ENCODE measurements around the gene GRID1.

DNA sequence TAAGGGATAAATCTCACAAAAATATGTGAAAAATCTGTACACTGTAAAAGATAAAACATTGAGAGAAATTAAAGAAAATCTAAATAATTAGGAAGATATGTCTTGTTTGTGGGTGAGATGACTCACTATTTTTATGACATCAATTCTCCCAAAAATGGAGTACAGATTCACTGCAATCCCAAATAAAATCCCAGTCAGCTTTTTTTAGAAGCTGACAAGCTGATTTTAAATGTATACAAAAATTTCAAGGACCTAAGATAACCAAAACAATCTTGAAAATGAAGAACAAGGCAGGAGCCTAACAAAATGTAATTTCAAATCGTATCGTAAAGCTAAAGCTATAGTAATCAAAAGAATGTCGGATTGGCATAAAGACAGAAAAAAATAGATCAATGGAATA, 458.1 kb downstream of the GRID1 start:
- TF ChIP-seq, protein P1, sequence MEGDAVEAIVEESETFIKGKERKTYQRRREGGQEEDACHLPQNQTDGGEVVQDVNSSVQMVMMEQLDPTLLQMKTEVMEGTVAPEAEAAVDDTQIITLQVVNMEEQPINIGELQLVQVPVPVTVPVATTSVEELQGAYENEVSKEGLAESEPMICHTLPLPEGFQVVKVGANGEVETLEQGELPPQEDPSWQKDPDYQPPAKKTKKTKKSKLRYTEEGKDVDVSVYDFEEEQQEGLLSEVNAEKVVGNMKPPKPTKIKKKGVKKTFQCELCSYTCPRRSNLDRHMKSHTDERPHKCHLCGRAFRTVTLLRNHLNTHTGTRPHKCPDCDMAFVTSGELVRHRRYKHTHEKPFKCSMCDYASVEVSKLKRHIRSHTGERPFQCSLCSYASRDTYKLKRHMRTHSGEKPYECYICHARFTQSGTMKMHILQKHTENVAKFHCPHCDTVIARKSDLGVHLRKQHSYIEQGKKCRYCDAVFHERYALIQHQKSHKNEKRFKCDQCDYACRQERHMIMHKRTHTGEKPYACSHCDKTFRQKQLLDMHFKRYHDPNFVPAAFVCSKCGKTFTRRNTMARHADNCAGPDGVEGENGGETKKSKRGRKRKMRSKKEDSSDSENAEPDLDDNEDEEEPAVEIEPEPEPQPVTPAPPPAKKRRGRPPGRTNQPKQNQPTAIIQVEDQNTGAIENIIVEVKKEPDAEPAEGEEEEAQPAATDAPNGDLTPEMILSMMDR (IDR thresholded peaks at IDR 0.05), result no peak
- no peak for TF ChIP-seq POLR2A (IDR thresholded peaks at IDR 0.05)
